Osteocyte (in vitro differentiated cells): Measurements from ENCODE around the gene STON2. TPM values are rescaled to one million over a fixed set of nuclear protein-coding genes. Genes with fewer than 3 reads are reported as not detected.

Experiments
- DNase-seq: peaks from one replicate; pipeline ENCODE4 v3.0.0; 2021; ENCODE audit warnings: mixed read lengths; ENCODE audit not compliant: unreplicated experiment; ENCODE audit errors: extremely low spot score
- H3K27ac Mint-ChIP-seq: one replicate; pipeline ENCODE4 v1.8.0; 2021; ENCODE audit warnings: mild to moderate bottlenecking, mixed read lengths; ENCODE audit not compliant: unreplicated experiment
- H3K27me3 Mint-ChIP-seq: one replicate; pipeline ENCODE4 v1.8.0; 2021; ENCODE audit warnings: mixed read lengths; ENCODE audit not compliant: unreplicated experiment
- H3K36me3 Mint-ChIP-seq: one replicate; pipeline ENCODE4 v1.8.0; 2021; ENCODE audit warnings: mixed read lengths; ENCODE audit not compliant: unreplicated experiment
- H3K4me1 Mint-ChIP-seq: one replicate; pipeline ENCODE4 v1.8.0; 2021; ENCODE audit warnings: mixed read lengths; ENCODE audit not compliant: unreplicated experiment
- H3K4me3 Mint-ChIP-seq: one replicate; pipeline ENCODE4 v1.8.0; 2021; ENCODE audit warnings: mild to moderate bottlenecking, moderate library complexity, mixed read lengths; ENCODE audit not compliant: unreplicated experiment
- H3K9me3 Mint-ChIP-seq: one replicate; pipeline ENCODE4 v1.8.0; 2021; ENCODE audit warnings: mixed read lengths; ENCODE audit not compliant: unreplicated experiment
- CTCF ChIP-seq: fragments of 200-600 bp; sonication (generic); IDR thresholded peaks from 2 replicates; pipeline ENCODE4 v1.5.0; 2021; ENCODE audit warnings: antibody characterized with exemption, mild to moderate bottlenecking, moderate library complexity
- total RNA-seq: library from RNA; stranded (reverse); gene quantifications from 2 replicates; pipeline ENCODE4 v1.2.1, GENCODE V29; 2021

STON2 gene
- total RNA-seq, 1 donor from 2014 or later: not detected

GRCh38 chr14:81400852-81401251 lies 728 bp upstream of the STON2 start:
- no peak for TF ChIP-seq CTCF
- Mint-ChIP-seq H3K4me1 (no peaks in the 10 kb centered on the region), H3K4me3 (no peak overlapping the region), H3K36me3 (no peaks in the 10 kb centered on the region), H3K9me3 (peaks cover 6% of the 10 kb centered on the region), H3K27me3 (no peaks in the 10 kb centered on the region), H3K27ac (no peak overlapping the region)
- DNase-seq: no peak

GRCh38 chr14:81398196-81398891 lies 1.8 kb downstream of the STON2 start:
- no peak for TF ChIP-seq CTCF
- no peak overlapping the region for H3K27ac Mint-ChIP-seq
- H3K4me3 Mint-ChIP-seq: no peak overlapping the region
- no peaks in the 10 kb centered on the region for H3K4me1 Mint-ChIP-seq
- H3K27me3 Mint-ChIP-seq: no peaks in the 10 kb centered on the region
- H3K9me3 Mint-ChIP-seq: peaks cover 3% of the 10 kb centered on the region
- no peaks in the 10 kb centered on the region for H3K36me3 Mint-ChIP-seq
- no peak for DNase-seq

- Mint-ChIP-seq H3K27ac (no peak overlapping the region), H3K36me3 (no peaks in the 10 kb centered on the region), H3K27me3 (no peaks in the 10 kb centered on the region), H3K9me3 (no peaks in the 10 kb centered on the region), H3K4me3 (no peak overlapping the region), H3K4me1 (no peaks in the 10 kb centered on the region)
- TF ChIP-seq CTCF: no peak
- DNase-seq: no peak
Observed at GRCh38 chr14:81396113-81396512, 4.0 kb downstream of the STON2 start.

- Mint-ChIP-seq H3K27me3 (no peaks in the 10 kb centered on the region), H3K4me1 (no peaks in the 10 kb centered on the region), H3K27ac (no peak overlapping the region), H3K4me3 (no peak overlapping the region), H3K36me3 (no peaks in the 10 kb centered on the region), H3K9me3 (no peaks in the 10 kb centered on the region)
- DNase-seq: no peak
- TF ChIP-seq CTCF: no peak
Observed at GRCh38 chr14:81394739-81395138, 5.4 kb downstream of the STON2 start.

GRCh38 chr14:81392976-81393643 lies 7.0 kb downstream of the STON2 start:
- TF ChIP-seq CTCF: no peak
- Mint-ChIP-seq H3K27ac (no peak overlapping the region), H3K9me3 (no peaks in the 10 kb centered on the region), H3K4me1 (no peaks in the 10 kb centered on the region), H3K36me3 (no peaks in the 10 kb centered on the region), H3K27me3 (no peaks in the 10 kb centered on the region), H3K4me3 (no peak overlapping the region)
- DNase-seq: no peak
